CD14-positive monocyte (primary cell): ENCODE results near the gene DZANK1. TPM values are rescaled to one million over a fixed set of nuclear protein-coding genes. Genes with fewer than 3 reads are reported as not detected.
"Not testable (repeated sequence)": the region's sequence is repeated elsewhere in the genome, so short reads cannot be mapped to it uniquely, and the experiment has no call there.

Experiments
- DNase-seq, 3 donors: peaks; one replicate each; pipeline ENCODE4 v3.0.0-alpha.2; 2011 to 2022
- H2AFZ ChIP-seq: 2 replicates; pipeline ENCODE4 v1.6.0; 2012; ENCODE audit warnings: mild to moderate bottlenecking, low read depth, low read length, inconsistent platforms; ENCODE audit not compliant: insufficient read depth, poor library complexity, severe bottlenecking
- H3K27ac ChIP-seq, 2 donors: 1 replicate in 1 of 2; 2 replicates in 1 of 2; pipeline ENCODE4 v1.5.1; 2012 to 2013; ENCODE audit warnings: low read length in 2 of 2, control low read depth in 1 of 2, inconsistent platforms in 1 of 2, low read depth in 1 of 2, mild to moderate bottlenecking in 1 of 2
- H3K27me3 ChIP-seq, 2 donors: one replicate each; pipeline versions ENCODE4 v1.6.0 to v1.6.1; 2011 to 2013; ENCODE audit warnings: low read length in 2 of 2; ENCODE audit not compliant: control insufficient read depth in 2 of 2, insufficient read depth in 2 of 2
- H3K36me3 ChIP-seq, 2 donors: replicated peaks in 1 of 2; 1 replicate in 1 of 2; 2 replicates in 1 of 2; pipeline versions ENCODE4 v1.5.1 to v1.6.1; 2012 to 2013; ENCODE audit warnings: low read length in 2 of 2, control low read depth in 1 of 2, inconsistent platforms in 1 of 2, mild to moderate bottlenecking in 1 of 2; ENCODE audit not compliant: insufficient read depth in 2 of 2, control insufficient read depth in 1 of 2
- H3K4me1 ChIP-seq, 2 donors: 1 replicate in 1 of 2; 2 replicates in 1 of 2; pipeline versions ENCODE4 v1.5.1 to v1.6.1; 2012 to 2013; ENCODE audit warnings: low read length in 2 of 2, control low read depth in 1 of 2, inconsistent platforms in 1 of 2, mild to moderate bottlenecking in 1 of 2, moderate library complexity in 1 of 2; ENCODE audit not compliant: insufficient read depth in 2 of 2, control insufficient read depth in 1 of 2
- H3K4me2 ChIP-seq: replicated peaks from 2 replicates; pipeline ENCODE3; 2012; ENCODE audit warnings: low read length, moderate library complexity, mild to moderate bottlenecking; ENCODE audit not compliant: poor library complexity, severe bottlenecking; ENCODE audit errors: extremely low read depth
- H3K4me3 ChIP-seq, 3 experiments: fragments of 200-600 bp in 1 of 3; sonication (generic) in 1 of 3; replicated peaks in 1 of 3; 1 replicate in 2 of 3; 2 replicates in 1 of 3; pipeline ENCODE4 v1.5.1; 2011 to 2013; ENCODE audit warnings: low read length in 3 of 3, mild to moderate bottlenecking in 3 of 3, control low read depth in 2 of 3, low read depth in 2 of 3, inconsistent platforms in 1 of 3, moderate library complexity in 1 of 3
- H3K79me2 ChIP-seq: 2 replicates; pipeline ENCODE4 v1.6.0; 2012; ENCODE audit warnings: mild to moderate bottlenecking, control low read depth, inconsistent platforms, low read length, moderate library complexity; ENCODE audit not compliant: insufficient read depth
- H3K9ac ChIP-seq: 2 replicates; pipeline ENCODE4 v1.6.0; 2017; ENCODE audit warnings: low read length, mild to moderate bottlenecking; ENCODE audit not compliant: insufficient read depth, poor library complexity, severe bottlenecking
- H3K9me3 ChIP-seq, 2 donors: replicated peaks in 1 of 2; 1 replicate in 1 of 2; 2 replicates in 1 of 2; pipeline versions ENCODE4 v1.5.1 to v1.6.1; 2012 to 2013; ENCODE audit warnings: low read length in 2 of 2, control low read depth in 1 of 2; ENCODE audit not compliant: control insufficient read depth in 1 of 2, insufficient read depth in 1 of 2
- H4K20me1 ChIP-seq: 2 replicates; pipeline ENCODE4 v1.6.0; 2012; ENCODE audit warnings: mild to moderate bottlenecking, low read length, control low read depth, moderate library complexity; ENCODE audit not compliant: insufficient read depth
- H3K27ac Mint-ChIP-seq, 7 donors: one replicate each; pipeline ENCODE4 v1.8.0; 2020; ENCODE audit warnings: mild to moderate bottlenecking in 7 of 7, mixed read lengths in 7 of 7, moderate library complexity in 6 of 7, inconsistent platforms in 2 of 7
- H3K27me3 Mint-ChIP-seq, 3 donors: one replicate each; pipeline ENCODE4 v1.8.0; 2021 to 2022; ENCODE audit warnings: low read depth in 3 of 3, mild to moderate bottlenecking in 3 of 3, mixed read lengths in 3 of 3, moderate library complexity in 3 of 3, inconsistent platforms in 1 of 3
- H3K36me3 Mint-ChIP-seq, 2 donors: one replicate each; pipeline ENCODE4 v1.8.0; 2020; ENCODE audit warnings: mixed read lengths in 2 of 2, inconsistent platforms in 1 of 2, mild to moderate bottlenecking in 1 of 2
- H3K4me1 Mint-ChIP-seq: one replicate; pipeline ENCODE4 v1.8.0; 2020; ENCODE audit warnings: mild to moderate bottlenecking, mixed read lengths
- H3K4me3 Mint-ChIP-seq, 2 donors: one replicate each; pipeline ENCODE4 v1.8.0; 2020; ENCODE audit warnings: mild to moderate bottlenecking in 2 of 2, mixed read lengths in 2 of 2, moderate library complexity in 1 of 2
- H3K9me3 Mint-ChIP-seq, 7 donors: one replicate each; pipeline ENCODE4 v1.8.0; 2020 to 2022; ENCODE audit warnings: mixed read lengths in 7 of 7, mild to moderate bottlenecking in 6 of 7, moderate library complexity in 6 of 7, inconsistent platforms in 2 of 7
- WGBS: methylation state at CpG from one replicate; pipeline ENCODE4 v1.1.5; 2013; ENCODE audit warnings: missing lambda C conversion rate; ENCODE audit not compliant: insufficient coverage; 5-methylcytosine and 5-hydroxymethylcytosine counted together
- intact Hi-C, 2 donors: fragments of 100-400 bp; cut with micrococcal nuclease; formaldehyde crosslinking; loops; one replicate each; pipeline versions ENCODE4 v1.15.0 to v1.15.1; 2023
- polyA plus RNA-seq, 3 donors: library from polyadenylated mRNA; depleted of rRNA in 1 of 3; unstranded in 2 of 3; stranded (reverse) in 1 of 3; fragments of 300-500 nt in 2 of 3; fragments of >200 nt in 1 of 3; fragmentation: Illumina TruSeq in 2 of 3; gene quantifications; 1 replicate in 2 of 3; 2 replicates in 1 of 3; pipeline ENCODE4 v1.2.3, GENCODE V29; 2012 to 2021
- TF ChIP-seq, protein P1 (sequence below): fragments of 200-600 bp; IDR thresholded peaks from one replicate; pipeline ENCODE4 v1.8.0; 2022; ENCODE audit warnings: antibody characterized with exemption, mild to moderate bottlenecking

DZANK1 gene
- polyA plus RNA-seq, 3 donors = 0.17 to 1.3 (median 0.69) TPM

DNA sequence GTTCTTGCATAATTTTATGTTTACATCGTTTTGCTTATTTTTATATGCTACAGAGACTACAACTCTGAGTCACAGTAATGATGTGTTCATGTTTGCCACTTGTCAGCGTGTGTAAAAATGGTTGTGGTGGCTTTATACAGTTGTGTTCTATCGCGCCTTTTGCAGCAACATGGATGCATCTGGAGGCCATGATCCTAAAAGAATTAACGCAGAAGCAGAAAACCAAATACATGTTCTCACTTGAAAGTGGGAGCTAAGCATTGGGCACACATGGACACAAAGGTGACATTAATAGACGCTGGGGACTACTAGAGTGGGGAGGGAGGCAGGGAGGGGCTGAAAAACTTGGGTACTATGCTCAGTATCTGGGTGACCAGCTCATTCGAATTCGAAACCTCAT lies 39.9 kb upstream of the DZANK1 start:
- peak in 2 of 3 donors; percentile 7 to 29 for DNase-seq
- peaks cover 0 to 6% (median 1%) of the 10 kb centered on the region in 3 donors for H3K27me3 Mint-ChIP-seq
- H4K20me1 ChIP-seq = no peaks in the 10 kb centered on the region

DNA sequence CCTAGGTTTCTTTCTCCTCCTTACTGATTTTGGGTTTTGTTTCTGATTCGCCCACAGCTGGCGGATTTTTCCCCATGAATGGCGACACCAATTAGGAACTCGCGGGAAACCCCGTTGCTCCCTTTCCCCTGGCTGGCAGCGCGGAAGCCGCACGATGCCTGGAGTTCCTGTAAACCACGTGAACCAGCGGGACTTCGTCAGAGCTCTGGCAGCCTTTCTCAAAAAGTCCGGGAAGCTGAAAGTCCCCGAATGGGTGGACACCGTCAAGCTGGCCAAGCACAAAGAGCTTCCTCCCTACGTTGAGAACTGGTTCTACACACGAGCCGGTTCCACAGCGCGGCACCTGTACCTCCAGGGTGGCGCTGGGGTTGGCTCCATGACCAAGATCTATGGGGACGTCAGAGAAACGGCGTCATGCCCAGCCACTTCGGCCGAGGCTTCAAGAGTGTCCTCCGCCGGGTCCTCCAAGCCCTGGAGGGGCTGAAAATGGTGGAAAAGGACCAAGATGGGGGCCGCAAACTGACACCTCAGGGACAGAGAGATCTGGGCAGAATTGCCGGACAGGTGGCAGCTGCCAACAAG lies 37.7 kb upstream of the DZANK1 start:
- H3K27ac ChIP-seq = no peak overlapping the region
- H3K79me2 ChIP-seq = peaks cover 20% of the 10 kb centered on the region
- peaks cover 0 to 1% of the 10 kb centered on the region in 2 donors for H3K36me3 ChIP-seq
- no peak overlapping the region for H3K9ac ChIP-seq
- peaks cover 21 to 25% of the 10 kb centered on the region in 2 donors for H3K4me1 ChIP-seq
- Mint-ChIP-seq H3K4me1 (peaks cover 24% of the 10 kb centered on the region), H3K4me3 (peak overlapping the region; percentile 66 to 81), H3K9me3 (peaks cover 0 to 2% (median 0%) of the 10 kb centered on the region in 7 donors), H3K27ac (peak overlapping the region in 3 of 7 donors; percentile 14 to 33 (median 26)), H3K27me3 (peaks cover 0 to 6% (median 1%) of the 10 kb centered on the region in 3 donors), H3K36me3 (peaks cover 0 to 5% of the 10 kb centered on the region in 2 donors)
- H3K4me2 ChIP-seq = no peak overlapping the region
- intact Hi-C loops = loop anchor here (5.0 kb wide), 2 partner anchors 63 to 743 kb away; partner anchors contain the start of gene SMIM26 (in 2 of the 2)
- WGBS = 64% methylated on average over 30 of the region's 31 CpGs
- no peaks in the 10 kb centered on the region for H4K20me1 ChIP-seq
- H3K27me3 ChIP-seq = no peaks in the 10 kb centered on the region
- H3K9me3 ChIP-seq = no peaks in the 10 kb centered on the region
- peak in 1 of 3 donors; percentile 68 for DNase-seq
- H2AFZ ChIP-seq = peak overlapping the region; percentile 52
- TF ChIP-seq, protein P1, sequence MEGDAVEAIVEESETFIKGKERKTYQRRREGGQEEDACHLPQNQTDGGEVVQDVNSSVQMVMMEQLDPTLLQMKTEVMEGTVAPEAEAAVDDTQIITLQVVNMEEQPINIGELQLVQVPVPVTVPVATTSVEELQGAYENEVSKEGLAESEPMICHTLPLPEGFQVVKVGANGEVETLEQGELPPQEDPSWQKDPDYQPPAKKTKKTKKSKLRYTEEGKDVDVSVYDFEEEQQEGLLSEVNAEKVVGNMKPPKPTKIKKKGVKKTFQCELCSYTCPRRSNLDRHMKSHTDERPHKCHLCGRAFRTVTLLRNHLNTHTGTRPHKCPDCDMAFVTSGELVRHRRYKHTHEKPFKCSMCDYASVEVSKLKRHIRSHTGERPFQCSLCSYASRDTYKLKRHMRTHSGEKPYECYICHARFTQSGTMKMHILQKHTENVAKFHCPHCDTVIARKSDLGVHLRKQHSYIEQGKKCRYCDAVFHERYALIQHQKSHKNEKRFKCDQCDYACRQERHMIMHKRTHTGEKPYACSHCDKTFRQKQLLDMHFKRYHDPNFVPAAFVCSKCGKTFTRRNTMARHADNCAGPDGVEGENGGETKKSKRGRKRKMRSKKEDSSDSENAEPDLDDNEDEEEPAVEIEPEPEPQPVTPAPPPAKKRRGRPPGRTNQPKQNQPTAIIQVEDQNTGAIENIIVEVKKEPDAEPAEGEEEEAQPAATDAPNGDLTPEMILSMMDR = no peak
- H3K4me3 ChIP-seq = no peak overlapping the region

More for the DNA sequence above, 39.9 kb upstream of the DZANK1 start:
- Mint-ChIP-seq H3K4me3 (peak overlapping the region; percentile 93 to 99), H3K9me3 (peaks cover 0 to 2% (median 0%) of the 10 kb centered on the region in 7 donors), H3K4me1 (peaks cover 45% of the 10 kb centered on the region), H3K36me3 (peaks cover 7 to 21% of the 10 kb centered on the region in 2 donors), H3K27ac (peak overlapping the region; percentile 100)
- peaks cover 39 to 46% of the 10 kb centered on the region in 2 donors for H3K4me1 ChIP-seq
- H3K27me3 ChIP-seq = no peaks in the 10 kb centered on the region
- TF ChIP-seq, protein P1 = no peak
- peak overlapping the region; percentile 87 for H3K9ac ChIP-seq
- peaks cover 36% of the 10 kb centered on the region for H3K79me2 ChIP-seq
- no peaks in the 10 kb centered on the region for H3K9me3 ChIP-seq
- H2AFZ ChIP-seq = peak overlapping the region; percentile 81
- intact Hi-C loops = loop anchor here (2.0 to 5.0 kb wide), 3 partner anchors 40 to 741 kb away; partner anchors contain the start of genes SMIM26 (in 2 of the 2), DZANK1 (in 1 of the 2) and POLR3F (in 1 of the 2)
- peak overlapping the region; percentile 62 to 92 (median 83) for H3K4me3 ChIP-seq
- 84% methylated on average over 5 of the region's 8 CpGs for WGBS
- peaks cover 0 to 7% of the 10 kb centered on the region in 2 donors for H3K36me3 ChIP-seq
- H3K27ac ChIP-seq = peak overlapping the region; percentile 97 to 98
- peak overlapping the region; percentile 86 for H3K4me2 ChIP-seq

DNA sequence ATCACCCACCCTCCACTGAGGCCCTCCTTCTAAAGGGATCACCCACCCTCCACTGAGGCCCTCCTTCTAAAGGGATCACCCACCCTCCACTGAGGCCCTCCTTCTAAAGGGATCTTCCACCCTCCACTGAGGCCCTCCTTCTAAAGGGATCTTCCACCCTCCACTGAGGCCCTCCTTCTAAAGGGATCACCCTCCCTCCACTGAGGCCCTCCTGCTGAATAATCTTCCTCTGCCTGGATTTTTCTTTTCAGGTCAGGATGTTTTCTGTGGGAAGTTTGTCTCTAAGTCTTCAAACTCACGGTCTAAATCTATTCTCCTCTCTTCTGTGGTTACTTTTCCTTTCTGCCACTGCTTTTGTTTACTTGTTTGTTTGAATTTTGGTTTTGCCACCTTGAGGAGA lies 34.8 kb upstream of the DZANK1 start:
- H3K9me3 Mint-ChIP-seq, H3K27me3 Mint-ChIP-seq, H3K27ac Mint-ChIP-seq, H3K27me3 ChIP-seq, H3K4me3 ChIP-seq, H4K20me1 ChIP-seq, H3K9ac ChIP-seq, H3K4me3 Mint-ChIP-seq, H3K36me3 ChIP-seq, intact Hi-C loops, H3K36me3 Mint-ChIP-seq, DNase-seq, H3K4me1 Mint-ChIP-seq, H3K27ac ChIP-seq, H3K4me2 ChIP-seq, H3K79me2 ChIP-seq, H3K9me3 ChIP-seq: not testable (repeated sequence)
- H2AFZ ChIP-seq = peak overlapping the region; percentile 37
- H3K4me1 ChIP-seq = peaks cover under 1 to 11% of the 10 kb centered on the region in 2 donors
- WGBS = no CpG with 5 or more reads among the region's 1 CpG
